Fibroblast of skin of back (primary cell): Measurements from ENCODE around the gene ULK4.
A peak's percentile ranks its signal among the peaks of the same experiment; 100 is the strongest.
"Not testable (repeated sequence)": the region's sequence is repeated elsewhere in the genome, so short reads cannot be mapped to it uniquely, and the experiment has no call there.

ENCODE experiments used
- DNase-seq: peaks from one replicate; pipeline ENCODE4 v3.0.0-alpha.2; 2013

ULK4 gene

DNA sequence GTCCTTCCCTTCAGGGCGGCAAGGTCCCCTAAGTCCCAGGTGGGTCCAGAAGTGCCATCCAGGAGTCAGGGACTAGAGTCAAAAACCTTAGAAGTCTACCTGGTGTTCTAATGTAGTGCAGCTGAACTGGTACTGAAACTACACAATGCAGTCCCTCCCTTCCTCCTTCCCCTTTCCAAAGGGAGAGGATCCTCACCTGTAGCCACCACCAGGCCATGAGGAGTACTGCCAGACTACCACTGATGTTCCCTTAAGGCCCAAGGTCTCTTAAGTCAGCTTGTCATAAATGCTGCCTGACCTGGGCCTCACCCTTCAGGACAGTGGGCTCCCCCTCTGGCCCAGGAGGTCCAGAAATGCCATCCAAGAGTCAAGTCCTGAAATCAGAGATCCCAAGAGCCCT is 98.9 kb downstream of the ULK4 start:
- no peak for DNase-seq

DNA sequence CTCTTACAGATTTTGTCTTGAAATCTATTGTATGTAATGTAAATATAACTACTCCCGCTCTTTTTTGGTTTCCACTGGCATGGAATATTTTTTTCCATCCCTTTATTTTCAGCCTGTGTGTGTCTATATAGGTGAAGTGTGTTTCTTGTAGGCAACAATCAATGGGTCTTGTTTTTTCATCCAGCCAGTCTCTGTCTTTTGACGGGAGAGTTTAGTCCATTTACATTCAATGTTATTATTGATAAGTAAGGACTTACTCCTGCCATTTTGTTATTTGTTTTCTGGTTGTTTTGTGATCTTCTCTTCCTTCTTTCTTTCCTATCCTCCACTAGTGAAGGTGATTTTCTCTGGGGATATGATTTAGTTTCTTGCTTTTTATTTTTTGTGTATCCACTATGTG is 101.4 kb downstream of the ULK4 start:
- not testable (repeated sequence) for DNase-seq

DNA sequence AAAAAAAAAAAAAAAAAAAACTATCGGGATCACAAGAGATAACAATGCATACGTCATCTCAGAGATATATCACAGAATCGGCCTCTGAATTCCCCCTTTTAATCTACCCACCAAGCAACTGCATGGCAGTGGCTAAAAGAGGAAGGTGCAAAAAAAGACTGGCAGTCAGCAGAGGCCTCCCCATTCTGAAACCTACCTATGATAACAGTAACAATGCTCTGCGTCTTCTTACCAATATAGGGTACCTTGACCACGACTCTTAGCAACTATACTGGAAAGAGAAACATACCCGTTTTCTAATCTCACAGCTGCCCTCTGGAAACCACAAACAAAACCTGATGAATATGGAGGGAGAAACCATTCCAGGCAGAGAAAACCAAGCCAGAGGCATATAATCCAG is 106.9 kb downstream of the ULK4 start:
- DNase-seq: no peak

DNA sequence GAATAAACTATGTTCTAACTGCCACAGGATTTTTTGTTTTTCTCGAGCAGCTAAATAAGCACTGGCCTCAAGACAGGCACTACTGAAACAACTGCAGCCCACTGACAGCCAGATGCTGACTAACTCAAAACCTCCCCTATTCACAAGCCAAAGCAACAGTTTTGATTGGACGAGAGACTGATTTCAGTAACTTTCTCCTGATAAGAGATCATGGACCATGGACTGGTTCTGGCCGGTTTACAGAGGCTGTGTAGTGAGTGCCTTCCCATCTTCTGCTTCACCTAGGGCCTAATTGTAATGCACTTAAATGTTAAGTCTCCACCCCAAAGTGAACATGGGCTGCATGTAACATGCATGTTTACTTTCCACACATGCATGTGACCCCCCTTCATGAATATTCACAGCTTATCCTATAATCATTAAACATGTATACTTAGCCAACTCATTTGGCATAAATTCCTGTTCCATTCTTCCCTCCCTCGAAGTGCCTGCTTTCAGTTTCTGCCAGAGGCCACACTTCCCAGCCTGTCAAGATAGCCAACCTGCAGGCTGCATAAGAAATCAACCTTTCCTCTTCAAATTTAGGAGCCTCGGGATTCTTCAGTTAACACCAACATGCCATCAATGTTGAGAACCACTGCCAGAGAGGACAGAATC is 108.2 kb downstream of the ULK4 start:
- no peak for DNase-seq

DNA sequence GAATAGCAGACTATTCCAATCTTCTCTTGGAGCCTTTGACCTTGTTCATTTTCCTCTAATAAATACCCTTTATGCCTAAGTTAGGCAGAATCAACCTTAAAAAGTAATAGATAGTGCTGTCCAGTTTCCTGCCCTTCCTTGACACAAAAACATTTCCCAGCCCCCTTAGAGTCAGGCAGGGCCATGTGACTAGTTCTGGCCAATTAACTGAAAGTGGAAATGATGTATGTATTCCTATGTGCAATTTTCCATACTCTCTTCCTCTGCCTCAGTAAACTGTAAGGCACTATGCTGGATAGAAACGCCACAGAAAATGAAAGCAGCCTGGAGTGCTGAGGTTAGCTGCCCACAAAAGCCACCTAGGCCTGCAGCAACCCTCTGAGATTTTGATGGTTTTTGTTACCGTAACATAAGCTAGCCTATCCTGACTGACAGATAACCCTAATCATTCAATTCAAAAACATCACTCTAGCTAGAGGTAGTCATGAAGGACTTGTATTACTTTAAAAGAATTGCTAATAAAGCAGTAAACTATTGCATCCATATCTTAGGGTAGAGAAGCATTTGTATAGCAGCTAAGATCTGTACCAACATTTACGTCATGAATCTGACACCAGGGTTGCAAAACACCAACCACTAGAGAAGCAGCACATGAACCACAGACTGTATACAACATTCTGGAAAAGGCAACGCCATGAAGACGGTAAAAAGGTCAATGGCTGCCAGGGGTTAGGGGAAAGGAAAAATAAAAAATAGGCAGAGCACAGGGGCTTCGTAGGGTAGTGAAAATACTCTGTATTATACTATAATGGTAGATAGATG is 112.9 kb downstream of the ULK4 start:
- DNase-seq: no peak

DNA sequence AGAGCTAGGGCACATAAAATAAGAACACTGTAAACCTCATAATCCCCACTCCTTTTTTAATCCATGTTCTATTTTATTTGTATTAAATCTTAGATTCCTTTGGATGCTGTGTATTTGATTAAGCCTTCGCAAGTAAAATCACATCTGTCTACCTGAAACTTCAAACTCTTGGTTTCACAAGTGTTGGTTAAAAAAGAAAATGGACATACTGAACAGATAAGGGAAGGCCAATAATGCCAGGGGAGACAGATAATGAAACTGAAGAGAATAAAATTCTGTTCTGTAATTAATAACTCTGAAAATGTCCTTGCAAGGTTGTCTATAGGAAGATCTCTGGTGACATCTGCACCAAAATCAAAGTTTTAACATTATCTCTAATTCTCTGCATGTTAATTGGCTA is 114.2 kb downstream of the ULK4 start:
- DNase-seq: no peak

DNA sequence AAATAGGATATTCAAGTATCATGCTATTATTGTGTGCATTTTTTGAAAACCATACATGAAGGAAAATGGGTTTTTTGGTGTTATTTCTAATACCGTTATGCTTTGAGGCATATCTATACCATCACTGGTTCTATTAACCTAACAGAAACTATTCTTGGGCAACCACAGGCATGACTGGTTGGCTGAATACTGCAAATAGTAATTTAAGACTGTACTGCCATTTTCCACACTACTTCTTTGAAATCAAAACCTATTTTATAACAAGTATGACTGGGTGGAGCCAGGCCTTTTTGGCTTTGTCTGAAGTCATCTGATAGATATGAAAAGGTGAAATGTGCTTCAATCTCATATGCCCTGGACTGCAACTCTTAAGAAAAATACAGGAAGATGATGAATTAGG is 115.1 kb downstream of the ULK4 start:
- DNase-seq: no peak

DNA sequence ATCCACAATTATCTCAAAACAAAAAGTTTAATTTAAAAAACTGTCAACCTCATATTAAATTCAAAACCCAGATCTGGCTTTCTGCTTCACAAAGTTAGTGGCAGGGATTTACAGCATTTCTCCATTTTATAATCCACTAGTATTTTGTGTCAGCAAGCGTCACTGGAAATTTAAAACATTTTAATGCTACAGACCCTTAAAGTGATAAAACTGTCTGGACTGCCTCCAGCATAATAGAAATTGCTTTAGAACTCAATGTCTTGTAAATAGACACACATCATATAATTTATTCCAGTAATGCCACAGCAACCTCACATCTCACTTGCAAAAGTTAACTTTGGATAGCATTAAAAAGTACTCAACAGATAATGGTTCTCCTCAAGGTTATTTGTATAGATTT is 116.1 kb downstream of the ULK4 start:
- DNase-seq: no peak

DNA sequence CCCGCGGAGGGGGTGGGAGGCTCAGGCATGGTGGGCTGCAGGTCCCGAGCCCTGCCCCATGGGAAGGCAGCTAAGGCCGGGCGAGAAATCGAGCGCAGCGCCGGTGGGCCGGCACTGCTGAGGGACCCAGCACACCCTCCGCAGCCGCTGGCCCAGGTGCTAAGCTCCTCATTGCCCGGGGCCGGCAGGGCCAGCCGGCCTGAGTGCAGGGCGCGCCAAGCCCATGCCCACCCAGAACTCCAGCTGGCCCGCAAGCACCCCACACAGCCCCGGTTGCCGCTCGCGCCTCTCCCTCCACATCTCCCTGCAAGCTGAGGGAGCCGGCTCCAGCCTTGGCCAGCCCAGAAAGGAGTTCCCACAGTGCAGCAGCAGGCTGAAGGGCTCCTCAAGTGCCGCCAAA is 117.6 kb downstream of the ULK4 start:
- not testable (repeated sequence) for DNase-seq

DNA sequence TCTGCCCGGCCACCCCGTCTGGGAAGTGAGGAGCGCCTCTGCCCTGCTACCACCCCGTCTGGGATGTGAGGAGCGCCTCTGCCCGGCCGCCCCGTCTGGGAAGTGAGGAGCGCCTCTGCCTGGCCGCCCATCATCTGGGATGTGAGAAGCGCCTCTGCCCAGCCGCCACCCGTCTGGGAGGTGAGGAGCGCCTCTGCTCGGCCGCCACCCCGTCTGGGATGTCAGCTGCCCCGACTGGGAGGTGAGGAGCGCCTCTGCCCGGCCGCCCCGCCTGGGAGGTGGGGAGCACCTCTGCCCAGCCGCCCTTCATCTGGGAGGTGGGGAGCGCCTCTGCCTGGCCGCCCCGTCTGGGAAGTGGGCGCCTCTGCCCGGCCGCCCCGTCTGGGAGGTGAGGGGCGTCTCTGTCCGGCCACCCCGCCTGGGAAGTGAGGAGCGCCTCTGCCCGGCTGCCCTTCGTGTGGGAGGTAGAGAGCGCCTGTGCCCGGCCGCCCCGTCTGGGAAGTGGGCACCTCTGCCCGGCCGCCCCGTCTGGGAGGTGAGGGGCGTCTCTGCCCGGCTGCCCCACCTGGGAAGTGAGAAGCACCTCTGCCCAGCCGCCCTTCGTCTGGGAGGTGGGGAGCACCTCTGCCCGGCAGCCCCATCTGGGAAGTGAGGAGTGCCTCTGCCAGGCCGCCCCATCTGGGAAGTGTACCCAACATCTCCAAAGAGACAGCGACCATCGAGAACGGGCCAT is 120.8 kb downstream of the ULK4 start:
- not testable (repeated sequence) for DNase-seq

DNA sequence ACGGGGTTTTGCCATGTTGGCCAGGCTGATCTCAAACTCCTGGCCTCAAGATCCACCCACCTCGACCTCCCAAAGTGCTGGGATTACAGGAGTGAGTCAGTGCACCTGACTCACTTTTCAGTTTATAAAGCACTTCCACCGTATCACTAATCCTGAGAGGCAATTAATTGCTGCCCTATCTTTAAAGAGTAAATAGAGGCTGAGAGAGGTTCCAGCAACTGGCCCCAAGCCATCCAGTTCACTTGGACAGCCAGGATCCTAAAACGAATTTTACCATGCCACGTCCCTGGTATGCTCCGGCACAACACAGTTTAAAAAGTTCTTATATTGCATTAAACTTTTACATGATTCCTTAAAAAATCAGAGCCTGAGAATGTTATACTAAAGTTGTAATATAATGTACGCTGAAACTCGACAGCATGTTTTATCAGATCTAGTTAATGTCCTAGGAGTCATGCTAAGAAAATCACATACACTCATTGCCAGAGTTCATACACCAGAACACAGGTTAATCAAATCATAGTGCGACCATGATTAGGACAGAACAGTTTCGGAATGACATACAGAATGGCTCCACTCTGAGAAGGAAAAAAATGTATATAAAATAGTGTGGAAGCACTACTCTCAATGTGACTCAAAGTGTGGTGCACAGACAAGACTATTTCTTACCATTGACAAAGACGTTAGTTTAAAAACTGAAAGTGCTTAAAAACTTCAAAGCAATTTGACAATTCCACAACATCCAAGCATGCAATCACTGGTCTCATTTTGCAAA is 125.4 kb downstream of the ULK4 start:
- no peak for DNase-seq

DNA sequence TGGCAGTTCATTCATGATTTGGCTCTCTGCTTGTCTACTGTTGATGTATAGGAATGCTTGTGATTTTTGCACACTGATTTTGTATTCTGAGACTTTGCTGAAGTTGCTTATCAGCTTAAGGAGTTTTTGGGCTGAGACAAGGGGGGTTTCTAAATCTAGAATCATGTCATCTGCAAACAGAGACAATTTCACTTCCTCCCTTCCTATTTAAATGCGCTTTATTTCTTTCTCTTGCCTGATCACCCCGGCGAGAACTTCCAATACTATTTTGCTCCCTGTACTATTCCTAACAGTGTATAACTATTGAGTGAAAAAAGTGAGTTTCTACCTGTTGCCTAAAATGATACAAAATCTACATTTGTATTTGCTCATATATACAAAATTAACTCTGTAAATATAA is 128.3 kb downstream of the ULK4 start:
- no peak for DNase-seq

DNA sequence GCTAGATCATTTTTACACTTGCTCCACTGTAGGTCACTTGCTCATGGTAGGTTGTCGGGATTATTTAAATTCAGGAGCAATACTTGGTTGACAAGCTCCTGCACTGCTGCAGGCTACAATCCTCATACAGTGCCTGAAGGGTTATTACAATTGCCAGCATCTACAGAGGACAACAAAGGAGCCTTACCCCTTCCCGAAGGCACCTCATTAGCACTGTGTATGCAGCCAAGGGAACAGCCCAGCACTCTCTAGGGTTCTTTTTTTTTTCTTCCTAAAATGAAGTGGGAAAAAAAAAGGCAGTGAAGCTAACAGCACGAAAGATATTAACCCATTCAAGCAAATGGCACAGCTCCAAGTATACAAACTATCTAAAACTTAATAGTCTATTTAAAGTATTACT is 142.7 kb downstream of the ULK4 start:
- no peak for DNase-seq

DNA sequence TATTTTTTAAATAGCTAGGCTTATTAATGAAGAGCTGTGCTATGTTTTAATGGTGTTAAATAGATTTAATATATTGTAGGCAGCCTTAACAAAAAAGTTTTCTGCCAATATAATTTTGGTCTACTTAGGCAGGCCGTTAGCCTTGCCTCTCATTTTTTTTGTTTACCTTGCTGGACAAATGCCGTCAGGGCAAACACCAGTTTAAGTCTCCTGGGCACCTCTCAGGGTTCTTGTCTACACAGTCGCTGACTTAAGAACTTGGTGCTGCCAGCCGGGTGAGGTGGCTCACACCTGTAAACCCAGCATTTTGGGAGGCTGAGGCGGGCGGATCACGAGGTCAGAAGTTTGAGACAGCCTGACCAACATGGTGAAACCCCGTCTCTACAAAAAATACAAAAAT is 153.3 kb downstream of the ULK4 start:
- no peak for DNase-seq

DNA sequence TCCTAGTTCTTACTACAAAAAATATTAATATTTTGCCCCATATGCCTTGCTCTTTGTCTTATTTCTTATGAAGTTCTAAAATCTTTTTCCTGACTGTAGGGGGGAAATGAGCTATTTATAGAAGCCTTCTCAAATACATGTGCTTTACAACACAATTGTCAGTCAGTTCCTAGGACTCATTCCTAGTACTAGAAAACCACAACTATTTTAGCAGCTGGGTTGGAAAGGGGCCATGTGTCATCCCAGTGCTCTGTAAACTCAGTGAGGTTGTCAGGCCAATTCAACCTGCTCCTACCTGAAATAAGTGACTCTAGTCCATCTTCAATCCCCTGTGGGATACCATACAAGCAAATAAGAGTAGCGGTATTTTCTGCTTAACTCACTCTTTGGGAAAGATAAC is 153.8 kb downstream of the ULK4 start:
- peak; percentile 78 for DNase-seq

DNA sequence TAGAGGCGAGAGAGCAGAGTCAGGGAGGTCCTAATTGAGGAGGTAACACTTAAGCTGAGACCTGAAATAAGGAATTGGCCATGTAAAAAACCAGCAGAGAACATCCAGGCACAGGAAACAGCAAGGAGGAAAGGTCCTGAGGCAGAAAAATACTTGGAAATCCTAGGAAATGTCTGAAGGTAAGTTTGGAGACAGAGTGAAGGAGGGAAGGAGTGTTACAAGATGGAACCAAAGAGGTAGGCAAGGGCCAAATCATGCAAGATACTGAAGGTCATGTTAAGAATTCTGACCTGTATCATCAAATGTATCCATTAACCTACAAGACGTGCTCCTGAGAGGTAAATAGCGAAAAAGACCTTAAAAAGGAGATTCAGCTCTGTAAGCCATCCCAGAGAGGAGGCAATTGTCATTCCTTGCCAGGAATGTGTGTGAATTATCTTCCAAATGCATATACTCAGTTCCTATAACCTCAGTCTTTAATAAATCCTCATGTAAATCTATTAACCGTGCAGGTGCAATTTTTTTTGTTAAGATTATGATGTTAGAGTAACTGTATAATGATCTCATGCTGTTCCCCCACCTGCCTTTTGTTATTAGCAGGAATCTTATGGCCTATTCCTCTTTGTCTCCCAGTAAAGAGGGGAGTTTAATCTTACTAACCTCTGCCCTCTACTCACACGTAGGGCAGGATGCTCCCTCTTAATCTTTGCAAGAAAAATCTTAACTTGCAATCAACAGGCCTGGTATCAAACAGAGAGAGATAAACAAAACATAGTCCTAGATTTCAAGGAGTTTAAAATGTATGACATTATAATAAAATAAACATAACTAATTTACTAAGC is 166.9 kb downstream of the ULK4 start:
- DNase-seq: no peak

DNA sequence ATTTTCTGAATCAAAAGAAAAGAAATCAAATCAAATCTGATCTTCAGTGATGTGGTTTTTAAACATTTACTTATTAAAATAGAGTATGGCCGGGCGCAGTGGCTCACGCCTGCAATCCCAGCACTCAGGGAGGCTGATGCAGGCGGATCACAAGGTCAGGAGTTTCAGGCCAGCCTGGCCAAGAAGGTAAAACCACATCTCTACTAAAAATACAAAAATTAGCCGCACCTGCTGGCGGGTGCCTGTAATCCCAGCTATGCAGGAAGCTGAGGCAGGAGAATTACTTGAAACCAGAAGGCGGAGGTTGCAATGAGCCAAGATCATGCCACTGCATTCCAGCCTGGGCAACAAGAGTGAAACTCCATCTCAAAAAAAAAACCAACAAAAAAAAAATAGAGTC is 169.1 kb downstream of the ULK4 start:
- DNase-seq: no peak

DNA sequence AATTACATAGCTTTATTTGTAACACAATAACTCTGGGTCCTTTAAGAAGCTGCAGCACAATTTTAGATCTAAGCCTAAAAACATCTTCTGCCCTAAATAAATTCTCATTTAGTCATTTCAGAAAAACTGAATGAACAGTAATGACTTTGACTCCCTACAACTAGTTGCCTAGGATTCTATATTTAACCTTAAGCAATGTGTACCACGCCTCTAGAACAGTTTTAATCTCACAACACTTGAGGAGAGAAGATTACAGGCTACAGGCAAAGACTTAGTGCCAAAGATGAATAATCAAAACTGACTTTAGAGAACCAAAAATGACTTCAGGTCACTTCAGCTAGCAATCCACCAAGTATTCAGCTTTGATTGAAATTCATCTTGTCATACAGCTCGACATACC is 192.8 kb downstream of the ULK4 start:
- no peak for DNase-seq

DNA sequence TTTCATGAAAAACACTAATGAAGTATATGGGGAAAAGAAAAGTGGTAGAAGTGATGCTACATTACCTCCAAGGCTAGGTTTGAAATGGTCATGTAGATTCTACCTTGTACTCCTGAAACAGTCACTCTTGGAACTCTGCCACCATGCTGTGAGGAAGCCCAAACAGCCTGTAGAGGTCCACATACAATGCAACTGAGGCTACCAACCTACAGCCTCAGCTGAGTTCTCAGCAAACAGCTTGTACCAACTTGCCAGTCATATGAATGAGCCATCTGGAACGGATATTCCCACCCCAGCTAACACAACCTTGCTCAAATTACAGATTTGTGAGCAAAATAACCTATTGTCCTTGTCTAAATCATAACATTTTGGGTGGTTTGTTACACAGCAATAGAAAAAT is 193.5 kb downstream of the ULK4 start:
- no peak for DNase-seq

DNA sequence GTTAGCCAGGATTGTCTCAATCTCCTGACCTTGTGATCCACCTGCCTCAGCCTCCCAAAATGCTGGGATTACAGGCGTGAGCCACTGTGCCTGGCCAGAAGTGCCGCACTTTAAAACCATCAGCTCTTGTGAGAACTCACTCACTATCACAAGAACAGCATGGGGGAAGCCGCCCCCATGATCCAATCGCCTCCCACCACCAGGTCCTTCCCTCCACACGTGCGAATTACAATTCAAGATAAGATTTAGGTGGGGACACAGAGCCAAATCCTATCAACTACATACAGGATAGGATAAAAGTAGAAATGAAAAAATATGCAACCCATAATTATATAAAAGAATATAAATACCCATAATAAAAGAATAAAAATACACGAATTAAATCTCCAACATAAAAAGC is 199.0 kb downstream of the ULK4 start:
- DNase-seq: not testable (repeated sequence)

DNA sequence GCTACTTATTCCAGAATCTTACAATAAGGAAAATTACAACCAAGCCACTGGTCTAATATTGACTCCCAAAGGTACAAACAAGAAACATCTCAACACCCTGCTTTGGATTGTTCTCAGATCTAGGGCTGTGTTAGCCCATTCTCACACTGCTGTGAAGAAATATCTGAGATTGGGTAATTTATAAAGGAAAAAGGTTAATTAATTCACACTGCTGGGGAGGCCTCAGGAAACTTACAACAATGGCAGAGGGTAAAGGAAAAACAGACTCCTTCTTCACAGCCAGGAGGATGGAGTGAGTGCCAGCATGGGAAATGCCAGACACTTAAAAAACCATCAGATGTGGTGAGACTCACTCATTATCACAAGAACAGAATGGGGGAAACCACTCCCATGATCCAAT is 208.3 kb downstream of the ULK4 start:
- no peak for DNase-seq

DNA sequence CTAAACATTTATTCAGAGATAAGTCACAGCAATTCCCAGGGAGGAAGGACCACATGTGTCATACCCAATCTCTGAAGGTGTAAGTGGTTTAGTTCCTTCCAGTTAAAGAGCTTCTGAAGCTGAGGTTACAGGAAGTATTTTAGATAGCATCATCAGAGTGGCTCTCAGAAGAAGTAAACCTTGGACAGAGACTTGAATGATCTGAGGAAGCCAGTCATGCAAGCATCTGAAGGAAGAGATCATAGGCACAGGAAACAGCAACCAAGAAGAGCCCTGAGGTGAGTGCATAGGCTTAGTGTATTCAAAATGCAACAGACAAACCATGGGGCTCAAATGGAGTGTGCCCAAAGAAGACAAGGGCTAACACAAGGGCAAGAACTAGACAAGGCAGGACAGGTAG is 210.3 kb downstream of the ULK4 start:
- no peak for DNase-seq
